HepG2 (cell line): ENCODE measurements around the gene CYB5R3. TPM values are rescaled to one million over a fixed set of nuclear protein-coding genes. Genes with fewer than 3 reads are reported as not detected.
A peak's percentile ranks its signal among the peaks of the same experiment; 100 is the strongest.

Experiments
- ATAC-seq: fragments of 200-7000 bp; cut with Tn5 transposase; 3 replicates; pipeline ENCODE4 v1.9.1; 2020; ENCODE audit warnings: mild to moderate bottlenecking, moderate library complexity
- BruUV-seq: library from RNA; stranded (reverse); fragments of 400-500 nt; replicated peaks from 2 replicates; lab custom pipeline; 2021; lab: Mats Ljungman, UMichigan
- CTCF ChIA-PET: fragments of 300-600 bp; formaldehyde crosslinking; extraction: SDS; loops from one replicate; lab custom pipeline; 2021; ENCODE audit warnings: low total read pairs, inconsistent platforms, low intra/inter-chr PET ratio; lab: Yijun Ruan, JAX
- POLR2A ChIA-PET: fragments of 350-600 bp; sonication (Branson Sonifier 250); formaldehyde crosslinking; loops from one replicate; lab custom pipeline; 2020; ENCODE audit warnings: antibody characterized with exemption, inconsistent platforms; lab: Yijun Ruan, JAX
- DNase-seq: peaks from one replicate; pipeline ENCODE4 v3.0.0-alpha.2; 2015; ENCODE audit warnings: low spot score
- FAIRE-seq: peaks from 3 replicates; lab custom pipeline; 2011; peaks lifted over from hg19 to GRCh38; lab: Jason Lieb, UNC
- H2AFZ ChIP-seq: one replicate; pipeline ENCODE4 v1.6.1; 2011; ENCODE audit warnings: low read length, inconsistent platforms
- H3K27ac ChIP-seq: fragments of 300-600 bp; 3 replicates; pipeline ENCODE4 v1.8.0; 2011; ENCODE audit warnings: mixed run types, mild to moderate bottlenecking, mixed read lengths, low read length, inconsistent platforms; ENCODE audit not compliant: insufficient read depth; ENCODE audit errors: extremely low read length
- H3K27me3 ChIP-seq, 2 experiments: fragments of 200-600 bp in 1 of 2; 2 replicates in 1 of 2; 3 replicates in 1 of 2; pipeline versions ENCODE4 v1.6.0 to v1.8.0; 2011; ENCODE audit warnings: low read length in 2 of 2, mild to moderate bottlenecking in 2 of 2, moderate library complexity in 2 of 2, inconsistent platforms in 1 of 2; ENCODE audit not compliant: insufficient read depth in 2 of 2, control insufficient read depth in 1 of 2
- H3K36me3 ChIP-seq, 2 experiments: fragments of 200-600 bp in 1 of 2; replicated peaks in 1 of 2; 2 replicates in 1 of 2; 3 replicates in 1 of 2; pipeline versions ENCODE4 v1.5.1 to v1.8.0; 2011; ENCODE audit warnings: low read length in 2 of 2, inconsistent platforms in 1 of 2; ENCODE audit not compliant: insufficient read depth in 2 of 2, control insufficient read depth in 1 of 2
- H3K4me1 ChIP-seq: 2 replicates; pipeline ENCODE4 v1.5.1; 2012; ENCODE audit warnings: low read length, inconsistent platforms; ENCODE audit not compliant: insufficient read depth
- H3K4me2 ChIP-seq: 2 replicates; pipeline ENCODE4 v1.6.0; 2011; ENCODE audit warnings: low read depth, low read length, inconsistent platforms
- H3K4me3 ChIP-seq, 3 experiments: fragments of 200-600 bp in 1 of 3; sonication (generic), shearing (Covaris generic) in 1 of 3; replicated peaks in 1 of 3; 2 replicates each; pipeline ENCODE4 v1.5.1; 2011 to 2016; ENCODE audit warnings: low read length in 3 of 3, inconsistent platforms in 2 of 3, low read depth in 2 of 3, mild to moderate bottlenecking in 2 of 3, control low read depth in 1 of 3, mixed read lengths in 1 of 3; ENCODE audit not compliant: insufficient read depth in 1 of 3
- H3K79me2 ChIP-seq: one replicate; pipeline ENCODE4 v1.6.1; 2011; ENCODE audit warnings: low read length, inconsistent platforms; ENCODE audit not compliant: insufficient read depth
- H3K9ac ChIP-seq: 2 replicates; pipeline ENCODE4 v1.6.0; 2011; ENCODE audit warnings: mild to moderate bottlenecking, low read depth, low read length, inconsistent platforms; ENCODE audit not compliant: insufficient read depth
- H3K9me3 ChIP-seq: 2 replicates; pipeline ENCODE4 v1.5.1; 2012; ENCODE audit warnings: mild to moderate bottlenecking, low read length
- H4K20me1 ChIP-seq: 2 replicates; pipeline ENCODE4 v1.6.0; 2011; ENCODE audit warnings: inconsistent platforms, mild to moderate bottlenecking, low read length, moderate library complexity; ENCODE audit not compliant: insufficient read depth
- AKNA ChIP-seq: sonication (generic); formaldehyde crosslinking; IDR thresholded peaks from 2 replicates; pipeline ENCODE4 v1.4.0; 2020; ENCODE audit warnings: missing genetic modification reagents, borderline replicate concordance
- BHLHE40 ChIP-seq: IDR thresholded peaks from 2 replicates; pipeline ENCODE4 v1.6.1; 2011; ENCODE audit warnings: low read length, improper control_type of control experiment
- BRD4 ChIP-seq: sonication (generic); formaldehyde crosslinking; IDR thresholded peaks from 2 replicates; pipeline ENCODE4 v1.4.0; 2020; ENCODE audit warnings: missing genetic modification reagents
- CCDC6 ChIP-seq: sonication (generic); formaldehyde crosslinking; IDR thresholded peaks from 2 replicates; pipeline ENCODE4 v1.8.1; 2022; ENCODE audit warnings: mild to moderate bottlenecking, missing genetic modification reagents, moderate library complexity
- CEBPZ ChIP-seq: IDR thresholded peaks from 2 replicates; pipeline ENCODE4 v1.6.1; 2012; ENCODE audit warnings: low read length, improper control_type of control experiment
- HMGXB4 ChIP-seq, 2 experiments: sonication (generic) in 1 of 2; formaldehyde crosslinking in 1 of 2; IDR thresholded peaks; 2 replicates each; pipeline versions ENCODE4 v1.4.0 to v1.6.1; 2018 to 2020; ENCODE audit warnings: missing genetic modification reagents in 2 of 2, borderline replicate concordance in 1 of 2, low read depth in 1 of 2, mild to moderate bottlenecking in 1 of 2, missing biosample characterization in 1 of 2
- KLF16 ChIP-seq, 2 experiments: sonication (generic) in 1 of 2; formaldehyde crosslinking in 1 of 2; IDR thresholded peaks; 2 replicates each; pipeline versions ENCODE4 v1.6.1 to v1.8.0; 2016 to 2023; ENCODE audit warnings: missing genetic modification reagents in 2 of 2, missing compliant biosample characterization in 1 of 2
- TBL1XR1 ChIP-seq: fragments of 150-350 bp; IDR thresholded peaks from 2 replicates; pipeline ENCODE4 v1.6.1; 2014; ENCODE audit warnings: borderline replicate concordance, low read length; ENCODE audit not compliant: partially characterized antibody
- TCF7 ChIP-seq: sonication (generic); IDR thresholded peaks from 2 replicates; pipeline ENCODE4 v1.6.1; 2016; ENCODE audit warnings: antibody characterized with exemption, low read depth
- ZNF317 ChIP-seq: sonication (generic); formaldehyde crosslinking; IDR thresholded peaks from 2 replicates; pipeline ENCODE4 v1.5.0; 2020; ENCODE audit warnings: mild to moderate bottlenecking, missing genetic modification reagents
- whole genome bisulfite sequencing: methylation state at CpG from one replicate; pipeline ENCODE4 v1.1.6; 2017; ENCODE audit warnings: low lambda C conversion rate; 5-methylcytosine and 5-hydroxymethylcytosine counted together
- in situ Hi-C: cut with HindIII; loops from 2 replicates; pipeline ENCODE4 v1.10.0; 2017; ENCODE audit warnings: low pct_unique_long_range_greater_than_20kb; ENCODE audit not compliant: extremely low pct_ligation_motif_present
- intact Hi-C: fragments of 100-400 bp; cut with micrococcal nuclease; formaldehyde crosslinking; loops from one replicate; pipeline ENCODE4 v1.10.0; 2022; ENCODE audit not compliant: unreplicated experiment
- polyA plus RNA-seq, 8 experiments: library from polyadenylated mRNA; depleted of rRNA in 3 of 8; stranded (reverse) in 7 of 8; unstranded in 1 of 8; fragments of >200 nt; fragmentation: Illumina TruSeq in 4 of 8; extraction: Trizol in 4 of 8; gene quantifications; 2 replicates each; pipeline versions ENCODE4 v1.2.1 to v1.2.3, GENCODE V29; 2011 to 2016; ENCODE audit warnings: low read depth in 4 of 8, missing spikeins in 1 of 8, mixed read lengths in 1 of 8; ENCODE audit not compliant: insufficient read depth in 1 of 8
- total RNA-seq, 5 experiments: library from RNA; depleted of rRNA; stranded (reverse); fragments of >200 nt; fragmentation: Illumina TruSeq; extraction: Trizol; gene quantifications; 2 replicates each; pipeline ENCODE4 v1.2.3, GENCODE V29; 2016; ENCODE audit warnings: low read depth in 1 of 5
- TF ChIP-seq, protein P1 (sequence below): sonication (generic); formaldehyde crosslinking; IDR thresholded peaks from 2 replicates; pipeline ENCODE4 v1.4.0; 2020; ENCODE audit warnings: mild to moderate bottlenecking, missing genetic modification reagents

The CYB5R3 gene
- total and polyA plus RNA-seq, 2 of the 13 experiments (the other 11 are each of a cell fraction or from before 2014, with no cell fraction given): 32.4 to 305 TPM

GRCh38 chr22:42692239-42693054, 43.3 kb upstream of the CYB5R3 start:
- no TSS peak for BruUV-seq
- Histone ChIP-seq H3K36me3 (no peaks in the 10 kb centered on the region), H3K4me1 (peaks cover 26% of the 10 kb centered on the region), H3K4me2 (no peak overlapping the region), H3K9ac (no peak overlapping the region), H3K27me3 (no peaks in the 10 kb centered on the region), H3K27ac (no peak overlapping the region), H3K9me3 (no peaks in the 10 kb centered on the region), H2AFZ (no peak overlapping the region), H4K20me1 (no peaks in the 10 kb centered on the region), H3K79me2 (no peaks in the 10 kb centered on the region), H3K4me3 (no peak overlapping the region)
- 63% methylated on average over 16 of the region's 32 CpGs for WGBS
- ChIA-PET POLR2A (no interaction called here), CTCF (interaction anchor here (0.8 kb wide), 1 partner anchor 31 kb away, joined by 3 read pairs; no protein-coding TSS in a partner anchor)
- in situ Hi-C loops (no loop called here), intact Hi-C loops (no loop called here)
- ATAC-seq (peak; percentile 69), DNase-seq (no peak), FAIRE-seq (no peak)
- TF ChIP-seq BHLHE40 (no peak), ZNF317 (CRISPR knock-in tag) (no peak), TCF7 (no peak), BRD4 (no peak), HMGXB4 (CRISPR knock-in tag; IDR thresholded peaks at IDR 0.05; ENCODE audit: borderline replicate concordance in 1 of 2, low read depth in 1 of 2) (0 out of 4 replicates have a peak, but pooled peaks of 1 of the 2 experiments have one; percentile 20), KLF16 (CRISPR knock-in tag; IDR thresholded peaks at IDR 0.05) (no peak), TBL1XR1 (no peak), CEBPZ (no peak), AKNA (CRISPR knock-in tag) (no peak), CCDC6 (CRISPR knock-in tag) (no peak)
- TF ChIP-seq, protein P1, sequence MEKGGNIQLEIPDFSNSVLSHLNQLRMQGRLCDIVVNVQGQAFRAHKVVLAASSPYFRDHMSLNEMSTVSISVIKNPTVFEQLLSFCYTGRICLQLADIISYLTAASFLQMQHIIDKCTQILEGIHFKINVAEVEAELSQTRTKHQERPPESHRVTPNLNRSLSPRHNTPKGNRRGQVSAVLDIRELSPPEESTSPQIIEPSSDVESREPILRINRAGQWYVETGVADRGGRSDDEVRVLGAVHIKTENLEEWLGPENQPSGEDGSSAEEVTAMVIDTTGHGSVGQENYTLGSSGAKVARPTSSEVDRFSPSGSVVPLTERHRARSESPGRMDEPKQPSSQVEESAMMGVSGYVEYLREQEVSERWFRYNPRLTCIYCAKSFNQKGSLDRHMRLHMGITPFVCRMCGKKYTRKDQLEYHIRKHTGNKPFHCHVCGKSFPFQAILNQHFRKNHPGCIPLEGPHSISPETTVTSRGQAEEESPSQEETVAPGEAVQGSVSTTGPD (CRISPR knock-in tag): no peak
